ENCODE measurements around the gene EXOSC7. TPM values are rescaled to one million over a fixed set of nuclear protein-coding genes. Genes with fewer than 3 reads are reported as not detected.

Gene EXOSC7
- total and polyA plus RNA-seq, 2 donors (not counting 3 experiments of a cell fraction or from before 2014, with no cell fraction given) = 44.5 to 53.8 TPM

GRCh38 chr3:44993471-44994205 is 17.6 kb downstream of the EXOSC7 start:
- dilution Hi-C loops (cut with MboI; ENCODE audit: extremely low pct_ligation_motif_present, low sequenced_read_pairs) = no loop called here
- ChIA-PET POLR2A (no interaction called here), CTCF (interaction anchor here (1.2 to 2.8 kb wide), 6 partner anchors 8 to 78 kb away, joined by 3 to 18 read pairs (median 5); partner anchors contain the start of genes EXOSC7 and ZDHHC3)
- Histone ChIP-seq H3K36me3 (ENCODE audit: control insufficient read depth in 2 of 2, extremely low read depth in 1 of 2, insufficient read depth in 2 of 2, low read length in 2 of 2) (peaks cover 5 to 7% of the 10 kb centered on the region in 2 experiments), H3K27ac (ENCODE audit: insufficient read depth, low read depth, low read length) (no peak overlapping the region), H3K4me3 (replicated peaks in 1 of 3; ENCODE audit: insufficient read depth in 1 of 3, low read depth in 1 of 3, low read length in 3 of 3) (no peak overlapping the region), H3K79me2 (ENCODE audit: control insufficient read depth, insufficient read depth, low read length) (peaks cover 8% of the 10 kb centered on the region), H3K4me1 (ENCODE audit: control insufficient read depth, extremely low read depth, insufficient read depth, low read length) (peaks cover 7% of the 10 kb centered on the region), H3K27me3 (ENCODE audit: control insufficient read depth in 2 of 2, insufficient read depth in 2 of 2, low read length in 2 of 2) (no peaks in the 10 kb centered on the region), H2AFZ (ENCODE audit: low read depth, low read length) (no peak overlapping the region), H3K9me3 (replicated peaks; ENCODE audit: control insufficient read depth, insufficient read depth, low read length) (no peaks in the 10 kb centered on the region), H3K9me1 (replicated peaks; ENCODE audit: control insufficient read depth, extremely low read depth, insufficient read depth, low read length) (no peaks in the 10 kb centered on the region), H3K4me2 (ENCODE audit: insufficient read depth, low read length) (no peak overlapping the region), H3K9ac (replicated peaks; ENCODE audit: extremely low read depth, insufficient read depth, low read length) (no peak overlapping the region), H4K20me1 (replicated peaks; ENCODE audit: control insufficient read depth, extremely low read depth, insufficient read depth, low read length) (no peaks in the 10 kb centered on the region)
- intact Hi-C loops (cut with micrococcal nuclease) = loop anchor here (2.0 kb wide), 1 partner anchor 43 kb away; no protein-coding TSS in a partner anchor
- FAIRE-seq (no peak), DNase-seq (ENCODE audit: low read depth, low spot score) (no peak)
- TF ChIP-seq MYC (IDR thresholded peaks at IDR 0.05; ENCODE audit: low read depth, low read length) = no peak
- no peak for TF ChIP-seq POLR2AphosphoS5 (IDR thresholded peaks at IDR 0.05; ENCODE audit: insufficient read depth, low read depth, low read length)
- no peak for TF ChIP-seq FOS (IDR thresholded peaks at IDR 0.05; ENCODE audit: borderline replicate concordance, insufficient read depth, low read length)
- no peak for TF ChIP-seq JUN (IDR thresholded peaks at IDR 0.05; ENCODE audit: borderline replicate concordance, insufficient read depth, insufficient read length, low read depth)
- no peak for TF ChIP-seq GATA2 (IDR thresholded peaks at IDR 0.05; ENCODE audit: insufficient read depth, insufficient read length, low read depth, low read length)
- no peak for TF ChIP-seq EZH2 (IDR thresholded peaks at IDR 0.05; ENCODE audit: borderline replicate concordance, low read depth, low read length, severe bottlenecking)
- no peak for TF ChIP-seq CTCF (IDR thresholded peaks at IDR 0.05; ENCODE audit: extremely low read depth in 1 of 2, insufficient read depth in 1 of 2, low read depth in 1 of 2, low read length in 2 of 2)
- no peak for TF ChIP-seq POLR2A (IDR thresholded peaks at IDR 0.05; ENCODE audit: low read depth, low read length)
- BruUV-seq (replicated peaks) = no TSS peak

Data from endothelial cell of umbilical vein (primary cell).